Measurements from ENCODE around the gene SPNS3.

SPNS3 gene

GRCh38 chr17:4511199-4511932 is 77.6 kb downstream of the SPNS3 start:
- no peaks in the 10 kb centered on the region for H3K36me3 ChIP-seq (ENCODE audit: control insufficient read depth in 2 of 2, insufficient read depth in 1 of 2, low read length in 2 of 2)
- no peak overlapping the region for H3K27ac ChIP-seq (ENCODE audit: extremely low read depth, low read depth, low read length)
- no peaks in the 10 kb centered on the region for H3K9me3 ChIP-seq (ENCODE audit: control insufficient read depth, insufficient read depth, low read depth, low read length)
- peaks cover under 1% of the 10 kb centered on the region; the same call in 1 of the 2 replicates for H3K4me1 ChIP-seq (ENCODE audit: control insufficient read depth, insufficient read depth, low read length)
- CTCF ChIA-PET = no interaction called here
- peak; percentile 51 for TF ChIP-seq EGR2 (tag by site-specific recombination; IDR thresholded peaks at IDR 0.05; ENCODE audit: low read depth)
- no peak for TF ChIP-seq SP7 (tag by site-specific recombination; IDR thresholded peaks at IDR 0.05)
- TF ChIP-seq KLF1 (tag by site-specific recombination; IDR thresholded peaks at IDR 0.05) = peak; percentile 48; the same call in 1 of the 2 replicates
- POLR2A ChIA-PET = no interaction called here
- H3K4me3 ChIP-seq (ENCODE audit: low read depth, low read length) = no peak overlapping the region

- CTCF ChIA-PET = interaction anchor here (0.6 kb wide), 1 partner anchor 154 kb away, joined by 4 read pairs; no protein-coding TSS in a partner anchor
- Histone ChIP-seq H3K4me3 (ENCODE audit: low read depth, low read length) (no peak overlapping the region), H3K4me1 (ENCODE audit: control insufficient read depth, insufficient read depth, low read length) (no peaks in the 10 kb centered on the region), H3K27ac (ENCODE audit: extremely low read depth, low read depth, low read length) (no peak overlapping the region), H3K36me3 (ENCODE audit: control insufficient read depth in 2 of 2, insufficient read depth in 1 of 2, low read length in 2 of 2) (no peaks in the 10 kb centered on the region), H3K9me3 (ENCODE audit: control insufficient read depth, insufficient read depth, low read depth, low read length) (no peaks in the 10 kb centered on the region)
- POLR2A ChIA-PET = no interaction called here
- no peak for TF ChIP-seq BCL11A (tag by site-specific recombination; IDR thresholded peaks at IDR 0.05; ENCODE audit: low read depth)
- peak; percentile 47; the same call in 1 of the 2 replicates for TF ChIP-seq ZSCAN4 (tag by site-specific recombination; IDR thresholded peaks at IDR 0.05)
- peak; percentile 45; the same call in 1 of the 2 replicates for TF ChIP-seq ZIC2 (tag by site-specific recombination; IDR thresholded peaks at IDR 0.05)
These were observed 78.7 kb downstream of the SPNS3 start for GRCh38 chr17:4512156-4513112.

- ChIA-PET CTCF (no interaction called here), POLR2A (no interaction called here)
- no peaks in the 10 kb centered on the region for H3K36me3 ChIP-seq (ENCODE audit: control insufficient read depth in 2 of 2, insufficient read depth in 1 of 2, low read length in 2 of 2)
- H3K4me1 ChIP-seq (ENCODE audit: control insufficient read depth, insufficient read depth, low read length) = no peaks in the 10 kb centered on the region
- H3K9me3 ChIP-seq (ENCODE audit: control insufficient read depth, insufficient read depth, low read depth, low read length) = no peaks in the 10 kb centered on the region
- H3K4me3 ChIP-seq (ENCODE audit: low read depth, low read length) = no peak overlapping the region
- TF ChIP-seq ZNF175 (tag by site-specific recombination; IDR thresholded peaks at IDR 0.05) = no peak
- no peak for TF ChIP-seq ZNF513 (tag by site-specific recombination; IDR thresholded peaks at IDR 0.05)
- peak; percentile 64 for TF ChIP-seq EGR2 (tag by site-specific recombination; IDR thresholded peaks at IDR 0.05; ENCODE audit: low read depth)
- peak; percentile 70 for TF ChIP-seq ZFHX2 (tag by site-specific recombination; conservative IDR thresholded peaks at IDR 0.05)
- TF ChIP-seq ZFP37 (tag by site-specific recombination; IDR thresholded peaks at IDR 0.05) = no peak
- TF ChIP-seq ZNF510 (tag by site-specific recombination; IDR thresholded peaks at IDR 0.05; ENCODE audit: insufficient replicate concordance) = no peak
- TF ChIP-seq ZNF132 (tag by site-specific recombination; IDR thresholded peaks at IDR 0.05; ENCODE audit: borderline replicate concordance) = no peak
- no peak for TF ChIP-seq ZBTB11 (tag by site-specific recombination; conservative IDR thresholded peaks at IDR 0.05; ENCODE audit: low read depth)
- TF ChIP-seq ZNF558 (tag by site-specific recombination; IDR thresholded peaks at IDR 0.05) = no peak
- no peak for TF ChIP-seq ZNF529 (tag by site-specific recombination; IDR thresholded peaks at IDR 0.05; ENCODE audit: insufficient replicate concordance)
- 0 out of 2 replicates have a peak, but pooled peaks have one; percentile 18 for TF ChIP-seq ZIC2 (tag by site-specific recombination; IDR thresholded peaks at IDR 0.05)
- no peak for TF ChIP-seq ZBTB1 (tag by site-specific recombination; IDR thresholded peaks at IDR 0.05)
- no peak overlapping the region for H3K27ac ChIP-seq (ENCODE audit: extremely low read depth, low read depth, low read length)
These were observed 79.6 kb downstream of the SPNS3 start for GRCh38 chr17:4513113-4514032.

Measured in HEK293 (cell line).